Nephron (organoid): ENCODE measurements around the gene ABLIM2.

Experiments
- H3K27ac Mint-ChIP-seq, 3 experiments: 2 replicates each; pipeline ENCODE4 v1.8.0; 2020; ENCODE audit warnings: mixed read lengths in 3 of 3, mild to moderate bottlenecking in 2 of 3, moderate library complexity in 1 of 3
- H3K27me3 Mint-ChIP-seq: 2 replicates; pipeline ENCODE4 v1.8.0; 2021; ENCODE audit warnings: low read depth, mild to moderate bottlenecking, moderate library complexity, mixed read lengths
- H3K36me3 Mint-ChIP-seq: 2 replicates; pipeline ENCODE4 v1.8.0; 2020; ENCODE audit warnings: low read depth, mixed read lengths
- H3K4me1 Mint-ChIP-seq: 2 replicates; pipeline ENCODE4 v1.8.0; 2020; ENCODE audit warnings: mixed read lengths
- H3K4me3 Mint-ChIP-seq, 3 experiments: 2 replicates each; pipeline ENCODE4 v1.8.0; 2020; ENCODE audit warnings: mild to moderate bottlenecking in 3 of 3, mixed read lengths in 3 of 3, moderate library complexity in 2 of 3
- H3K9me3 Mint-ChIP-seq: 2 replicates; pipeline ENCODE4 v1.8.0; 2020; ENCODE audit warnings: mixed read lengths
- CTCF ChIP-seq, 3 experiments: fragments of 200-600 bp; sonication (generic); IDR thresholded peaks; one replicate each; pipeline ENCODE4 v1.5.0; 2021; ENCODE audit warnings: antibody characterized with exemption in 3 of 3; ENCODE audit not compliant: unreplicated experiment in 3 of 3

The ABLIM2 gene

DNA sequence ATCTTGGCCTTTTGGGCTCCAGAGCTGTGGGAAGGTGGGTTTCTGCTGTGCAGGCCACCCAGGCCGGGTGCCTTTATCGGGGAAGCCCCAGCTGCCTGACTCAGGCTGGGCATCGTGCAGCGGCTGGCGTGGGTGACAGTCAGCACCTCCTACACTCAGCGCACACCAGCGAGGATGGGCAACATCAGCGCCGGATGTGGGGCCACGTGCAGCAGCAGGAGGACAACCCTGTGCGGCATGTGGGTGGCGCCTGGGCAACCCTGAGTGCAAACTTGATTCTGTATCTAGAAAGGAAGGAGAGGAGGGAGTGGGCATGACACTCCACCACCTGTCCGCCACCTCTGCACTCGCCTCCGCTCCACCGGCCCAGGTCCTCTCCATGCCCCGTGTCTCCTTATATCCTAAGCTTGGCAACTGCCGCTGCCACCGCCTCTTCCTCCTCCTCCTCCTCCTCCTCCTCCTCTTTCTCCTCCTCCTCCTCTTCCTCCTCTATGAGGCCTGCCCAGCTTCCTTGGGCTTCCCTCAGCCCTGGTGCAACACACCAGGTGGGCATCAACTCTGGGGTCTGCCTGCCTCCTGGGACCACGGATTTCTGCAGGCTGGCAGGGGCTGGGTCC, 111.6 kb downstream of the ABLIM2 start:
- no peaks in the 10 kb centered on the region for H3K36me3 Mint-ChIP-seq
- peaks cover 59% of the 10 kb centered on the region for H3K27me3 Mint-ChIP-seq
- TF ChIP-seq CTCF (IDR thresholded peaks at IDR 0.05; ENCODE audit: unreplicated experiment in 3 of 3): no peak
- H3K4me3 Mint-ChIP-seq: no peak overlapping the region
- H3K9me3 Mint-ChIP-seq: no peaks in the 10 kb centered on the region
- peaks cover 33% of the 10 kb centered on the region for H3K4me1 Mint-ChIP-seq
- no peak overlapping the region for H3K27ac Mint-ChIP-seq

- Mint-ChIP-seq H3K4me3 (no peak overlapping the region), H3K27ac (no peak overlapping the region), H3K27me3 (peaks cover 59% of the 10 kb centered on the region), H3K9me3 (no peaks in the 10 kb centered on the region), H3K4me1 (peaks cover 28% of the 10 kb centered on the region), H3K36me3 (no peaks in the 10 kb centered on the region)
- TF ChIP-seq CTCF (IDR thresholded peaks at IDR 0.05; ENCODE audit: unreplicated experiment in 3 of 3): no peak
These were observed 112.7 kb downstream of the ABLIM2 start for GRCh38 chr4:8045909-8046308.

DNA sequence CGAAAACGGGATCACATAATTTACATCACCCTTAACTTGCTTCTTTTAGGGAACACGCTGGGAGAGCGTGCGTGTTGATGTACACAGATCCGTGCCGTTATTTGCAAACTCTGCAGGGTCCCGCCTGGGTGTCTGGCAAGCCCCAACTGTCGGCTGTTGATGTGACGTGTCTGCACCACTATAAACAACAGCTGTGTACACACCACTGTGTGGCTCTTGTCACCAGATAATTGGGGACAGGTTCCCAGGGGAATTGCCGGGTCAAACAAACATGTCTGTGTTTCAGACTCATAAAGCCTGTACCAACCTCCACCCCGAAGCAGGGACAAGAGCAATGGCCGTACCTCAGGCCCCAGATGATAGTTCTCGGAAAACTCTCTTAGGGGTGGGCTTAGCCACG, 113.9 kb downstream of the ABLIM2 start:
- H3K4me1 Mint-ChIP-seq: peaks cover 17% of the 10 kb centered on the region
- H3K27ac Mint-ChIP-seq: no peak overlapping the region
- no peak overlapping the region for H3K4me3 Mint-ChIP-seq
- TF ChIP-seq CTCF (IDR thresholded peaks at IDR 0.05; ENCODE audit: unreplicated experiment in 3 of 3): no peak
- no peaks in the 10 kb centered on the region for H3K36me3 Mint-ChIP-seq
- peaks cover 58% of the 10 kb centered on the region for H3K27me3 Mint-ChIP-seq
- no peaks in the 10 kb centered on the region for H3K9me3 Mint-ChIP-seq

- Mint-ChIP-seq H3K27me3 (peaks cover 54% of the 10 kb centered on the region), H3K27ac (no peak overlapping the region), H3K4me3 (no peak overlapping the region), H3K36me3 (no peaks in the 10 kb centered on the region), H3K9me3 (no peaks in the 10 kb centered on the region), H3K4me1 (peaks cover 18% of the 10 kb centered on the region)
- TF ChIP-seq CTCF (IDR thresholded peaks at IDR 0.05; ENCODE audit: unreplicated experiment in 3 of 3): no peak
These were observed 114.4 kb downstream of the ABLIM2 start for GRCh38 chr4:8044244-8044643.

DNA sequence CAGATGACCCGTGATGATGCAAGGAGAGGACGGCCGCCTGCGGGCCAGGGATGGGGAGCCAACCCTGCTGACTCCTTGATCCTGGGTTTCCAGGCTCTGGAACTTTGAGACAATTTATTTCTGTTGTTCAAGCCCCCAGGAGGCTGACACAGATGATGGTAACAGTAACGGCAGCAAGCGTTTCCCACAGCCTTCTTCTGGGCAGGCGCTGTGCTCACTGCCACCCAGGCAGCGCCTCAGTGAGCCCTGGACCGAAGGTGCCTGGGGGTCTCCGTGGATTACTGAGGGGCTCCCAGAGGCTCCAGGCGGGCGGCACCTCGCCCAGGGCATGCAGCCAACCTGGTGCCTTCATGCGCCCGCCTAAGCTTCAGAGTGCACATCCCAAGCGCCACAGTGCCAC, 115.0 kb downstream of the ABLIM2 start:
- H3K27ac Mint-ChIP-seq: no peak overlapping the region
- H3K4me1 Mint-ChIP-seq: peaks cover 19% of the 10 kb centered on the region
- H3K36me3 Mint-ChIP-seq: no peaks in the 10 kb centered on the region
- no peak overlapping the region for H3K4me3 Mint-ChIP-seq
- H3K9me3 Mint-ChIP-seq: no peaks in the 10 kb centered on the region
- peaks cover 54% of the 10 kb centered on the region for H3K27me3 Mint-ChIP-seq
- no peak for TF ChIP-seq CTCF (IDR thresholded peaks at IDR 0.05; ENCODE audit: unreplicated experiment in 3 of 3)

DNA sequence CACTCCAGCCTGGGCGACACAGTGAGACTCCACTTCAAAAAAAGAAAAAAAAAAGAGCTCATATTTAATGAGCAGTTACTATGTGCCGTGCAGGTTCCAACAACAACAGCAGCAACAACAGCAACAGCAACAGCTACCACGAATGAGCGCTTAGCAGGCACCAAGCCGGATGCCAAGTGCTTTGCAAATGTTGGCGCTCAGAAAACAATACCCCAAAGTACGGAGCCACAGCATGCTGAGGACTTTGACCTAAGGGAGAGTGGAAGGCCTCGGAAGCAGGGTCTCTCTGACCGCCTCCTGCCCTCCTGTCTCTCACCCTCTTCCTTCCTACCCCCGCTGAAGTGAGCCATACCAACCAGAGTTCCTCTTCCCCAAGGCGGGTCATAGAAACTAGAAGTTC, 116.7 kb downstream of the ABLIM2 start:
- no peak overlapping the region for H3K27ac Mint-ChIP-seq
- no peaks in the 10 kb centered on the region for H3K36me3 Mint-ChIP-seq
- no peak overlapping the region for H3K4me3 Mint-ChIP-seq
- TF ChIP-seq CTCF (IDR thresholded peaks at IDR 0.05; ENCODE audit: unreplicated experiment in 3 of 3): no peak
- H3K9me3 Mint-ChIP-seq: no peaks in the 10 kb centered on the region
- peaks cover 48% of the 10 kb centered on the region for H3K27me3 Mint-ChIP-seq
- peaks cover 12% of the 10 kb centered on the region for H3K4me1 Mint-ChIP-seq
